Inflammatory macrophage (primary cell): ENCODE measurements around the gene SPHKAP.
"Not testable (repeated sequence)": the region's sequence is repeated elsewhere in the genome, so short reads cannot be mapped to it uniquely, and the experiment has no call there.

Experiments used
- DNase-seq, 2 donors: peaks; one replicate each; pipeline ENCODE4 v3.0.0-alpha.2; 2020 to 2022
- total RNA-seq, 18 experiments: gene quantifications; one replicate each; lab custom pipeline; 2026; ENCODE audit warnings: mixed read lengths in 6 of 18, inconsistent platforms in 2 of 18; lab: John Stamatoyannopoulos, UW

SPHKAP gene
- total RNA-seq: 0 to 0.10 (median 0) reads per million in 18 experiments

- DNase-seq: no peak
These were observed at the start of gene SPHKAP for GRCh38 chr2:228181098-228182019. SPHKAP (minus strand) TSS chr2:228181687; CDS start chr2:228181598, 89 bp downstream.

- DNase-seq: no peak
These were observed 46.0 kb upstream of the SPHKAP start for GRCh38 chr2:228227466-228227865.

GRCh38 chr2:228224410-228224809, 42.9 kb upstream of the SPHKAP start:
- no peak for DNase-seq

GRCh38 chr2:228218593-228218992, 37.1 kb upstream of the SPHKAP start:
- DNase-seq: not testable (repeated sequence)

- no peak for DNase-seq
These were observed 16.0 kb upstream of the SPHKAP start for GRCh38 chr2:228197504-228197903.

- DNase-seq: no peak
These were observed 1.0 kb downstream of the SPHKAP start for GRCh38 chr2:228180181-228181097.

- DNase-seq: no peak
These were observed 14.2 kb downstream of the SPHKAP start for GRCh38 chr2:228167290-228167689.

GRCh38 chr2:228164718-228165117, 16.8 kb downstream of the SPHKAP start:
- DNase-seq: no peak

GRCh38 chr2:228157841-228158240, 23.6 kb downstream of the SPHKAP start:
- DNase-seq: no peak

GRCh38 chr2:228144961-228145360, 36.5 kb downstream of the SPHKAP start:
- DNase-seq: no peak

- no peak for DNase-seq
These were observed 40.5 kb downstream of the SPHKAP start for GRCh38 chr2:228140934-228141528.

GRCh38 chr2:228136027-228136426, 45.5 kb downstream of the SPHKAP start:
- no peak for DNase-seq

- DNase-seq: no peak
These were observed 46.2 kb downstream of the SPHKAP start for GRCh38 chr2:228135300-228135699.

GRCh38 chr2:228131833-228132232, 49.7 kb downstream of the SPHKAP start:
- no peak for DNase-seq

GRCh38 chr2:228126401-228126800, 55.1 kb downstream of the SPHKAP start:
- DNase-seq: no peak

- no peak for DNase-seq
These were observed 62.5 kb downstream of the SPHKAP start for GRCh38 chr2:228118940-228119339.

GRCh38 chr2:228107846-228108245, 73.6 kb downstream of the SPHKAP start:
- no peak for DNase-seq

GRCh38 chr2:228105526-228106250, 75.8 kb downstream of the SPHKAP start:
- no peak for DNase-seq

- no peak for DNase-seq
These were observed 77.3 kb downstream of the SPHKAP start for GRCh38 chr2:228104215-228104614.

- no peak for DNase-seq
These were observed 78.1 kb downstream of the SPHKAP start for GRCh38 chr2:228103379-228103778.

GRCh38 chr2:228102949-228103348, 78.5 kb downstream of the SPHKAP start:
- no peak for DNase-seq

GRCh38 chr2:228094377-228094921, 87.0 kb downstream of the SPHKAP start:
- no peak for DNase-seq
